ENCODE data around the gene UBL4B.

GRCh38 chr1:110135666-110136065 lies 23.4 kb downstream of the UBL4B start:
- TF ChIP-seq CTCF (IDR thresholded peaks at IDR 0.05), result no peak
- no peak for TF ChIP-seq POLR2A (IDR thresholded peaks at IDR 0.05)

Data from right lobe of liver (tissue), 4 donors.